Endothelial cell of umbilical vein (primary cell): ENCODE measurements around the gene HNRNPL. TPM values are rescaled to one million over a fixed set of nuclear protein-coding genes. Genes with fewer than 3 reads are reported as not detected.

Experiments used
- BruUV-seq: library from RNA; stranded (reverse); fragments of 400-500 nt; replicated peaks from 2 replicates; lab custom pipeline; 2021; lab: Mats Ljungman, UMichigan
- CTCF ChIA-PET: fragments of 300-600, 350-600 bp; sonication (Branson Sonifier 250); formaldehyde crosslinking; loops from one replicate; lab custom pipeline; 2021; ENCODE audit warnings: antibody characterized with exemption, inconsistent platforms; lab: Charles Lee
- POLR2A ChIA-PET: fragments of 300-600, 350-600 bp; sonication (Branson Sonifier 250); formaldehyde crosslinking; loops from one replicate; lab custom pipeline; 2021; ENCODE audit warnings: antibody characterized with exemption, inconsistent platforms; lab: Charles Lee
- DNase-seq: peaks from one replicate; pipeline ENCODE4 v3.0.0-alpha.2; 2011; ENCODE audit warnings: low read depth, low spot score
- FAIRE-seq: peaks from 2 replicates; lab custom pipeline; 2011; peaks lifted over from hg19 to GRCh38; lab: Jason Lieb, UNC
- H2AFZ ChIP-seq: 2 replicates; pipeline ENCODE4 v1.6.0; 2012; ENCODE audit warnings: low read depth, low read length, control low read depth, inconsistent platforms
- H3K27ac ChIP-seq: 2 replicates; pipeline ENCODE4 v1.5.1; 2011; ENCODE audit warnings: low read depth, mild to moderate bottlenecking, control low read depth, low read length, moderate library complexity; ENCODE audit not compliant: insufficient read depth
- H3K27me3 ChIP-seq, 2 experiments: 2 replicates each; pipeline versions ENCODE4 v1.6.0 to v1.6.1; 2011; ENCODE audit warnings: low read length in 2 of 2, mixed read lengths in 1 of 2; ENCODE audit not compliant: control insufficient read depth in 2 of 2, insufficient read depth in 2 of 2
- H3K36me3 ChIP-seq, 2 experiments: 2 replicates in 1 of 2; 3 replicates in 1 of 2; pipeline ENCODE4 v1.5.1; 2011; ENCODE audit warnings: low read length in 2 of 2, mild to moderate bottlenecking in 1 of 2, moderate library complexity in 1 of 2; ENCODE audit not compliant: control insufficient read depth in 2 of 2, insufficient read depth in 2 of 2; ENCODE audit errors: extremely low read depth in 1 of 2
- H3K4me1 ChIP-seq: 3 replicates; pipeline ENCODE4 v1.5.1; 2011; ENCODE audit warnings: mild to moderate bottlenecking, low read length; ENCODE audit not compliant: control insufficient read depth, insufficient read depth; ENCODE audit errors: extremely low read depth
- H3K4me2 ChIP-seq: 2 replicates; pipeline ENCODE4 v1.6.1; 2011; ENCODE audit warnings: low read length, control low read depth, mixed read lengths; ENCODE audit not compliant: insufficient read depth
- H3K4me3 ChIP-seq, 3 experiments: fragments of 200-600 bp in 1 of 3; sonication (generic), shearing (Covaris generic) in 1 of 3; replicated peaks in 1 of 3; 2 replicates each; pipeline ENCODE4 v1.5.1; 2011 to 2016; ENCODE audit warnings: control low read depth in 3 of 3, low read length in 3 of 3, mild to moderate bottlenecking in 2 of 3, inconsistent platforms in 1 of 3, low read depth in 1 of 3, moderate library complexity in 1 of 3; ENCODE audit not compliant: insufficient read depth in 1 of 3
- H3K79me2 ChIP-seq: 2 replicates; pipeline ENCODE4 v1.6.0; 2012; ENCODE audit warnings: low read length, inconsistent platforms; ENCODE audit not compliant: control insufficient read depth, insufficient read depth
- H3K9ac ChIP-seq: replicated peaks from 2 replicates; pipeline ENCODE3; 2011; ENCODE audit warnings: low read length, control low read depth; ENCODE audit not compliant: insufficient read depth; ENCODE audit errors: extremely low read depth
- H3K9me1 ChIP-seq: replicated peaks from 3 replicates; pipeline ENCODE4 v1.6.0; 2011; ENCODE audit warnings: mild to moderate bottlenecking, low read length; ENCODE audit not compliant: control insufficient read depth, insufficient read depth; ENCODE audit errors: extremely low read depth
- H3K9me3 ChIP-seq: replicated peaks from 2 replicates; pipeline ENCODE4 v1.5.1; 2012; ENCODE audit warnings: low read length, inconsistent platforms; ENCODE audit not compliant: control insufficient read depth, insufficient read depth
- H4K20me1 ChIP-seq: replicated peaks from 2 replicates; pipeline ENCODE3; 2011; ENCODE audit warnings: mild to moderate bottlenecking, low read length; ENCODE audit not compliant: control insufficient read depth, insufficient read depth; ENCODE audit errors: extremely low read depth
- EZH2 ChIP-seq: IDR thresholded peaks from 2 replicates; pipeline ENCODE4 v1.6.1; 2012; ENCODE audit warnings: borderline replicate concordance, low read depth, mild to moderate bottlenecking, moderate library complexity, low read length, inconsistent platforms; ENCODE audit not compliant: severe bottlenecking
- FOS ChIP-seq: IDR thresholded peaks from 2 replicates; pipeline ENCODE4 v1.6.1; 2011; ENCODE audit warnings: mild to moderate bottlenecking, low read length, moderate library complexity, borderline replicate concordance; ENCODE audit not compliant: insufficient read depth
- GATA2 ChIP-seq: IDR thresholded peaks from 2 replicates; pipeline ENCODE4 v1.7.0; 2011; ENCODE audit warnings: low read depth, mild to moderate bottlenecking, moderate library complexity, mixed read lengths, low read length; ENCODE audit not compliant: insufficient read length, insufficient read depth
- JUN ChIP-seq: IDR thresholded peaks from 2 replicates; pipeline ENCODE4 v1.6.1; 2011; ENCODE audit warnings: borderline replicate concordance, low read depth; ENCODE audit not compliant: insufficient read length, insufficient read depth
- MYC ChIP-seq: IDR thresholded peaks from one replicate; pipeline ENCODE4 v1.6.1; 2011; ENCODE audit warnings: mild to moderate bottlenecking, low read depth, low read length
- POLR2A ChIP-seq: IDR thresholded peaks from 2 replicates; pipeline ENCODE4 v1.6.1; 2012; ENCODE audit warnings: low read depth, mild to moderate bottlenecking, control low read depth, low read length
- POLR2AphosphoS5 ChIP-seq: IDR thresholded peaks from 2 replicates; pipeline ENCODE4 v1.6.1; 2012; ENCODE audit warnings: low read depth, mild to moderate bottlenecking, control low read depth, low read length, moderate library complexity; ENCODE audit not compliant: insufficient read depth
- dilution Hi-C: fragments of 300-500 bp; cut with MboI; formaldehyde crosslinking; loops from one replicate; pipeline ENCODE4 v1.15.0; 2019; ENCODE audit warnings: low sequenced_read_pairs; ENCODE audit not compliant: extremely low pct_ligation_motif_present
- intact Hi-C: fragments of 100-400 bp; cut with micrococcal nuclease; formaldehyde crosslinking; loops from one replicate; pipeline ENCODE4 v1.10.0; 2022
- polyA plus RNA-seq, 4 experiments: library from polyadenylated mRNA; depleted of rRNA in 3 of 4; stranded (reverse) in 3 of 4; unstranded in 1 of 4; fragments of >200 nt; gene quantifications; 2 replicates each; pipeline versions ENCODE4 v1.2.1 to v1.2.3, GENCODE V29; 2011 to 2012; ENCODE audit warnings: missing spikeins in 1 of 4
- total RNA-seq: library from RNA; stranded (reverse); gene quantifications from 2 replicates; pipeline ENCODE4 v1.2.3, GENCODE V29; 2021
- TF ChIP-seq, protein P1 (sequence below), 2 donors: IDR thresholded peaks; 1 replicate in 1 of 2; 2 replicates in 1 of 2; pipeline ENCODE4 v1.5.1; 2011; ENCODE audit warnings: low read length in 2 of 2, mild to moderate bottlenecking in 2 of 2, moderate library complexity in 2 of 2, control low read depth in 1 of 2, inconsistent platforms in 1 of 2, low read depth in 1 of 2; ENCODE audit not compliant: insufficient read depth in 1 of 2; ENCODE audit errors: extremely low read depth in 1 of 2
- TF ChIP-seq, protein P2 (sequence below): IDR thresholded peaks from 2 replicates; pipeline ENCODE4 v1.6.1; 2011; ENCODE audit not compliant: insufficient read depth, insufficient read length

The HNRNPL gene
- total and polyA plus RNA-seq, 2 donors (not counting 3 experiments of a cell fraction or from before 2014, with no cell fraction given) = 305 to 451 TPM

DNA sequence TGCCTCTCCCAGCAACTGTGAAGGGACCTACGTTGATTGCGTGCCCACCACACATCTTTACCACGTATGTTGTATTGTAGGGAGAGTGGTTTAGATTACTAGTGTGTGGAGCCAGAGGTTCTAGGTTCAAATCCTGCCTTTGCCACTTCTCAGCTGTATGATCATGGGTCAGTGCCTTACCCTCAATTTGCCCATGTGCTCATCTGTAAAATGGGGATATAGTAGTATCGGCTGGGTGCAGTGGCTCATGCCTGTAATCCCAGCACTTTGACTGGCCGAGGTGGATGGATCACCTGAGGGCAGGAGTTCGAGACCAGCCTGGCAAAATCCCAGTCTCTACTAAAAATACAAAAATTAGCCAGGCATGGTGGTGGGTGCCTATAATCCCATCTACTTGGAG, 36.5 kb downstream of the HNRNPL start:
- FAIRE-seq = no peak
- POLR2A ChIA-PET = no interaction called here
- BruUV-seq = no TSS peak

More for the DNA sequence above, 36.5 kb downstream of the HNRNPL start:
- Histone ChIP-seq H3K4me2 (no peak overlapping the region), H3K9me1 (no peaks in the 10 kb centered on the region), H3K79me2 (no peaks in the 10 kb centered on the region), H3K36me3 (peaks cover 0 to 13% of the 10 kb centered on the region in 2 experiments), H2AFZ (no peak overlapping the region), H3K4me3 (no peak overlapping the region), H3K9me3 (no peaks in the 10 kb centered on the region), H3K4me1 (no peaks in the 10 kb centered on the region), H3K27me3 (no peaks in the 10 kb centered on the region), H4K20me1 (no peaks in the 10 kb centered on the region), H3K9ac (no peak overlapping the region), H3K27ac (no peak overlapping the region)
- CTCF ChIA-PET = interaction anchor here (1.0 to 1.8 kb wide), 2 partner anchors 36 to 44 kb away, joined by 3 to 5 read pairs; no protein-coding TSS in a partner anchor
- TF ChIP-seq FOS = no peak
- TF ChIP-seq GATA2 = no peak
- TF ChIP-seq, protein P1, sequence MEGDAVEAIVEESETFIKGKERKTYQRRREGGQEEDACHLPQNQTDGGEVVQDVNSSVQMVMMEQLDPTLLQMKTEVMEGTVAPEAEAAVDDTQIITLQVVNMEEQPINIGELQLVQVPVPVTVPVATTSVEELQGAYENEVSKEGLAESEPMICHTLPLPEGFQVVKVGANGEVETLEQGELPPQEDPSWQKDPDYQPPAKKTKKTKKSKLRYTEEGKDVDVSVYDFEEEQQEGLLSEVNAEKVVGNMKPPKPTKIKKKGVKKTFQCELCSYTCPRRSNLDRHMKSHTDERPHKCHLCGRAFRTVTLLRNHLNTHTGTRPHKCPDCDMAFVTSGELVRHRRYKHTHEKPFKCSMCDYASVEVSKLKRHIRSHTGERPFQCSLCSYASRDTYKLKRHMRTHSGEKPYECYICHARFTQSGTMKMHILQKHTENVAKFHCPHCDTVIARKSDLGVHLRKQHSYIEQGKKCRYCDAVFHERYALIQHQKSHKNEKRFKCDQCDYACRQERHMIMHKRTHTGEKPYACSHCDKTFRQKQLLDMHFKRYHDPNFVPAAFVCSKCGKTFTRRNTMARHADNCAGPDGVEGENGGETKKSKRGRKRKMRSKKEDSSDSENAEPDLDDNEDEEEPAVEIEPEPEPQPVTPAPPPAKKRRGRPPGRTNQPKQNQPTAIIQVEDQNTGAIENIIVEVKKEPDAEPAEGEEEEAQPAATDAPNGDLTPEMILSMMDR (IDR thresholded peaks at IDR 0.05; ENCODE audit: extremely low read depth in 1 of 2, insufficient read depth in 1 of 2, low read depth in 1 of 2, low read length in 2 of 2) = no peak
- TF ChIP-seq, protein P2, sequence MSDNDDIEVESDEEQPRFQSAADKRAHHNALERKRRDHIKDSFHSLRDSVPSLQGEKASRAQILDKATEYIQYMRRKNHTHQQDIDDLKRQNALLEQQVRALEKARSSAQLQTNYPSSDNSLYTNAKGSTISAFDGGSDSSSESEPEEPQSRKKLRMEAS = no peak
- TF ChIP-seq JUN = no peak
- no peak for TF ChIP-seq MYC
- TF ChIP-seq POLR2A = no peak
- TF ChIP-seq EZH2 = no peak
- no peak for TF ChIP-seq POLR2AphosphoS5
- intact Hi-C loops = no loop called here
- dilution Hi-C loops = no loop called here
- no peak for DNase-seq
